ENCODE results near the gene AXL.

GRCh38 chr19:41218249-41218614, 791 bp upstream of the AXL start:
- TF ChIP-seq, protein P1, sequence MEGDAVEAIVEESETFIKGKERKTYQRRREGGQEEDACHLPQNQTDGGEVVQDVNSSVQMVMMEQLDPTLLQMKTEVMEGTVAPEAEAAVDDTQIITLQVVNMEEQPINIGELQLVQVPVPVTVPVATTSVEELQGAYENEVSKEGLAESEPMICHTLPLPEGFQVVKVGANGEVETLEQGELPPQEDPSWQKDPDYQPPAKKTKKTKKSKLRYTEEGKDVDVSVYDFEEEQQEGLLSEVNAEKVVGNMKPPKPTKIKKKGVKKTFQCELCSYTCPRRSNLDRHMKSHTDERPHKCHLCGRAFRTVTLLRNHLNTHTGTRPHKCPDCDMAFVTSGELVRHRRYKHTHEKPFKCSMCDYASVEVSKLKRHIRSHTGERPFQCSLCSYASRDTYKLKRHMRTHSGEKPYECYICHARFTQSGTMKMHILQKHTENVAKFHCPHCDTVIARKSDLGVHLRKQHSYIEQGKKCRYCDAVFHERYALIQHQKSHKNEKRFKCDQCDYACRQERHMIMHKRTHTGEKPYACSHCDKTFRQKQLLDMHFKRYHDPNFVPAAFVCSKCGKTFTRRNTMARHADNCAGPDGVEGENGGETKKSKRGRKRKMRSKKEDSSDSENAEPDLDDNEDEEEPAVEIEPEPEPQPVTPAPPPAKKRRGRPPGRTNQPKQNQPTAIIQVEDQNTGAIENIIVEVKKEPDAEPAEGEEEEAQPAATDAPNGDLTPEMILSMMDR (IDR thresholded peaks at IDR 0.05; ENCODE audit: low read depth, low read length, missing input control): no peak
- TF ChIP-seq TAF1 (conservative IDR thresholded peaks at IDR 0.05) (no peak), ATF3 (IDR thresholded peaks at IDR 0.05) (no peak), GABPA (IDR thresholded peaks at IDR 0.05 in 1 of 2, conservative IDR thresholded peaks at IDR 0.05 in 1 of 2) (no peak), SP1 (IDR thresholded peaks at IDR 0.05) (no peak), RAD21 (IDR thresholded peaks at IDR 0.05) (no peak), FOXA1 (IDR thresholded peaks at IDR 0.05) (no peak)
- TF ChIP-seq, protein P2, sequence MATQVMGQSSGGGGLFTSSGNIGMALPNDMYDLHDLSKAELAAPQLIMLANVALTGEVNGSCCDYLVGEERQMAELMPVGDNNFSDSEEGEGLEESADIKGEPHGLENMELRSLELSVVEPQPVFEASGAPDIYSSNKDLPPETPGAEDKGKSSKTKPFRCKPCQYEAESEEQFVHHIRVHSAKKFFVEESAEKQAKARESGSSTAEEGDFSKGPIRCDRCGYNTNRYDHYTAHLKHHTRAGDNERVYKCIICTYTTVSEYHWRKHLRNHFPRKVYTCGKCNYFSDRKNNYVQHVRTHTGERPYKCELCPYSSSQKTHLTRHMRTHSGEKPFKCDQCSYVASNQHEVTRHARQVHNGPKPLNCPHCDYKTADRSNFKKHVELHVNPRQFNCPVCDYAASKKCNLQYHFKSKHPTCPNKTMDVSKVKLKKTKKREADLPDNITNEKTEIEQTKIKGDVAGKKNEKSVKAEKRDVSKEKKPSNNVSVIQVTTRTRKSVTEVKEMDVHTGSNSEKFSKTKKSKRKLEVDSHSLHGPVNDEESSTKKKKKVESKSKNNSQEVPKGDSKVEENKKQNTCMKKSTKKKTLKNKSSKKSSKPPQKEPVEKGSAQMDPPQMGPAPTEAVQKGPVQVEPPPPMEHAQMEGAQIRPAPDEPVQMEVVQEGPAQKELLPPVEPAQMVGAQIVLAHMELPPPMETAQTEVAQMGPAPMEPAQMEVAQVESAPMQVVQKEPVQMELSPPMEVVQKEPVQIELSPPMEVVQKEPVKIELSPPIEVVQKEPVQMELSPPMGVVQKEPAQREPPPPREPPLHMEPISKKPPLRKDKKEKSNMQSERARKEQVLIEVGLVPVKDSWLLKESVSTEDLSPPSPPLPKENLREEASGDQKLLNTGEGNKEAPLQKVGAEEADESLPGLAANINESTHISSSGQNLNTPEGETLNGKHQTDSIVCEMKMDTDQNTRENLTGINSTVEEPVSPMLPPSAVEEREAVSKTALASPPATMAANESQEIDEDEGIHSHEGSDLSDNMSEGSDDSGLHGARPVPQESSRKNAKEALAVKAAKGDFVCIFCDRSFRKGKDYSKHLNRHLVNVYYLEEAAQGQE (IDR thresholded peaks at IDR 0.05): no peak

Data from liver (tissue), 3 donors.